HG03521 (cell line): Measurements from ENCODE around the gene ARHGEF10L.

Experiments
- ATAC-seq: cut with Tn5 transposase; IDR thresholded peaks from one replicate; pipeline ENCODE4 v1.9.1; 2021; ENCODE audit warnings: mild to moderate bottlenecking, moderate library complexity; ENCODE audit not compliant: unreplicated experiment

The ARHGEF10L gene

DNA sequence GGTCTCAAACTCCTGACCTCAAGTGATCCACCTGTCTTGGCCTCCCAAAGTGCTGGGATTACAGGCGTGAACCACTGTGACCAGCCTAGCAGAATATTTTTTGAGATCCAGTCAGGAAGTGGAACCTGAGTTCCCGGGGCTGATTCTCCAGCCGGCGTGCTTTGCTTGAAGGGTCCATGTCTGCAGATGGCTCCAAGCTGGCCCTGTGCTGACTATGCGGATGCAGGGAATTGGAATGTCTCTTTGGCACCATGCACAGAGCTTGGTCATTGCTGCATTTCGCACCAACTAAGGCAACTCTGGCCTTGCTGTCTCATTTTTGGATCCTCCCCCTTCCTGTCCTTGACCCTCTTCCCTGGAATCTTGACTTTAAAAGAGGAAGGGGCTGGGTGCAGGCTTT lies 28.1 kb downstream of the ARHGEF10L start:
- ATAC-seq = no peak

DNA sequence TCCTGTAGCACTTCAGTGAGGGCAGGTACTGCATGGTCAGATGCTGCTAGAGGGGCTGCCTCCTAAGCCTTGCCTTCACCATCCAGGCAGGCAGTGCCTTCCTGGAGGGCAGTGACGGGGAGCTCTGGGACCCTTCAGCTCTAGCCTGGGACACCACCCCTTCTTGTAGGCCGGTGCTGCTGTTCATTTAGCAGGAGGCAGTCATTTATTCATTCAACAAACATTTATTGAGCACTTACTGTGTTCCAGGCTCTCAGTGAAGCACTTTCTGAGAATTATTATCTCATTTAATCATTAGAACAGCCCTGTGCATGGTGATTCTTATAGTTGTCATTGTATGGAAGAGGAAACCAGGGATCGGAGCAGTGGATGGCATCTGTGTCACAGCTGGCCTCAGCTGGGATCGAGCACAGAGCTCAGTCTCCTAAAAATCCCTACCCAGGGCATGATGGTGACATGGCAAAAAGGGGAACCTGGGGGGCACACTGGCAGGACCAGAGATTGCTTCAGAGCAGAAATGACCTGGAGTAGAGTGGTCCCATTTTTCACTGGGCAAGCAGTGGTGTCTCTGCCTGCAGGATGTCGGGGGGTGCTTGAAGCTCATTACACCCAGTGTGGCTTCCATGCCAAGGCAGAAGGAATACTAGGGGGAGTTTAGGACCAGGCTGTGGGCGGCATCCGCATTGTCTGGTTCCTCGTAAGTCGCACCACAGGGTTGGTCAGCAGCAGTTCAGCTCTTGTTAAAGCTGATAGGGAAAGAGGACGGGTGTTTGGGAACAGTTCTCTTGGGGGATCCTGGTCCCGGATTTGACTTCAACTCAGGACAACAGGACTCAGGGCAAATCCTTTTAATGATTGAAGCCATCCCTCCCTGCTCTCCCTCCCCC lies 28.8 kb downstream of the ARHGEF10L start:
- no peak for ATAC-seq

DNA sequence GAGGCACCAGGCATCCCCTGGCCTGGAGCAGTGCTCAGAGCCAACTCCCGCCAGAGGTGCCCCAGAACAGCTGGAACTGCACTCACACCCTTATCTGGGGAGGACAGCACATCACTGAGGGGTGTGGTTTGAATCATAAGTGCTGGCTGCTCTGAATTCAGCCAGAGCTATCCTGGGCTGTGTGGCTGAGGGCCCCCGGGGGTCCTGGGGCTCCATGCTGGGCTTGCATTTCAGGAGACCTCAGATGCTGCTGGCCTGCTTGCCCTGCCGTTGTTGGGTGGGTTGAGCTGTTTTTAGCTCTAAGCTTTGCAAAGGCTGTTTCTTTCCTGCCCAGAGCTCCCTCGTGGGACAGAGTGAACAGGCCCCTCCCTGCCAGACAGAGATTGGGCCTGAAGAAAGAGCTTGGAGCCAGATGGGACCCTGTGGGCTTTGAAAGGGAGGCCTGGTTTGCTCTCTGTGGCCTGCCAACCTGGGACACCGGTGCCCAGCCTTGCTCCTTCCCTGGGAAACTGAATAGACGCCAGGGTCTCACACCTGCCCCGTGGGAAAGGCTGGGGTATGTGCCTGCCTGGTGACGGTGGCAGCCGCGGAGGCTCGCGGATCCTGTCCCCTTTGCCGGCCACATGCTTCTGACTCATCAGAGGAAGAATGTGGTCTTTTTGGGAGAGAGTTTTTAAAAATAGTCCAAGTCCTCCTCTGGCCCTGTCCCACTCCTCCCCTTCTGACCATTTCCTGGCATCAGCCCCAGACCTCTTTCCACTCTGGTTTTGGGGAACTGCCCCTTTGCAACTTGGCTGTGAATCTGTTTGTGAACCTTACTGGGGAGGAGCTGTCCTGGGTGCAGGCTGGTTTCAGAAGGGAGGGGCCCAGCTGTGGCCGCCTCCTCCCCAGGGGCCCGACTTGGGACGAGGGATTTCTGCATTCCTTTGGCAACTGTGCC lies 30.0 kb downstream of the ARHGEF10L start:
- no peak for ATAC-seq

DNA sequence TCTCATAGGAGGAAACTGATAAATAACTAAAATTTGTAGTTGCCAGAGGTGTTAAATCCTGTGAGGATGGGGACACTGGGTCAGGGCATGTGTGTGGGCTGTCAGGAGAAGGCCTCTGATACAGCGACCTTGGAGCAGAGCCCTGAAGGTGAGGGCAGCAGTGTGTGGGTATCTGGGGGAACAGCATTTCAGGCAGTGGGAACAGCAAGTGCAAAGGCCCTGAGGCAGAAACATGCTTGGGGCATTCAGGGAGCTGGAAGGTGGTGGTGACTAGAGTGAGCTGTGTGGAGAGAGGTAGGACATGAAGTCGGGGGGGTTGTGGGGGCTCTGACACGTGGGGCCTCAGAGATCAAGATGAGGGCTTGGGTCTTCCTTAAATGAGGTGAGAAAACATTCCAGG lies 30.7 kb downstream of the ARHGEF10L start:
- no peak for ATAC-seq

DNA sequence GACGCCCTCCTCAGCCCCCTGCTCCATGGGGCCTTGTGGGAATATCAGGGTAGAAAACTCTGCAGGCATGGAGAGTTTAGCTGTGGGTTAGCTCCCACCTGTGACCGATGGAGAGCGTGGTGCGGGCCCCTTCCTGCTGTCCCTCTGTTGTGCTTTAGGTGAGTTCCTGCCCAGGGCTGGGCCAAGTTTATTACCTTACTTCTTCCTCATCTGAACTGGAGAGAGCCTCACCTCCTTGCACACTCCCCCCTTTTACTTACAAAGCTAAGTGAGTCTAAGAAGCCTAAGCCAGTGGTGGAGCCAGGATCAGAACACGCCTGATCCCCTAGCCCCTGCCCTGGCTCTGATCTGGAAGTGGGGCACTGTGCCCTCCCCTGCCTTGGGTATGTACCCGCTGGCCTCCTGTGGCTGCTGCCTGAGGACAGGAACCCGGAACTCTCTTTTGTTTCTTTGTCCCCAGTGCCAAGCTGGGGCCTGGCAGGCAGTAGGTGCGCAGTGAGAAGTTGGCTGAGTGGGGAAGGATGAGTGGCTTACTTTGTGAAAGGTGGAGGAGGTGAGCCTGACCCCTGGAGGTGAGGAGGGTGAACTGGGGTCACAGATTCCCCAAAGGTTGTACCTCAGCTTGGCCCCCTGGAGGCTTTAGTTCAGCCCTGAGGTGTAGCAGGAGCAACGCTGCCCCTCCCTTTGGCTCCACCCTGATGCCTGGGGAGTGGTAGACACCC lies 32.9 kb downstream of the ARHGEF10L start:
- ATAC-seq = no peak

DNA sequence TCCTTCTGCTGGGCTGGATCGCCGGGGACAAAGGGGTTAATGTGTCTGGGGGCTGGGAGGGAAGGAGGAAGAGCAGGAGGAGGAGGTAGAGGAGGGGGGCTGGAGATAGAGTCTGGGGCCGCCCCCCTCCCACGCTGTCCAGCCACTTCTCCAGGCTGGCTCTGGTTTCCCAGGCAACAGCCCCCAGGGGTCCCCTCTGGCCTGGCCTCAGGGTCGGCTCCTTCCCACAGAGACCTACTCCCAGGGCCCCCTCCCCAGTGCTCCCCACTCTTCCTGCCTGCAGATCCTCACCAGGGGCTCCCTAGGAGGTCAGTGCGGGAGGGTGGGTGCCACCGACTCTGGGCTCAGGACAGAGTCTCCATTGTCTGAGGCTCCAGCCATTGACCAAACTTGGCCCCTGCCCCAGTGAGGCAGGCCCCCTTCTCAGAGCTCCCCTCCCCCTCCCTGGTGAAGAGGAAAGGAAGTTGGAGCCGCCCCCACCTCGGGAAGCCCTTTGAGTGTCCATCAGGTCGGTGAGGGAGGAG lies 34.1 kb downstream of the ARHGEF10L start:
- no peak for ATAC-seq

DNA sequence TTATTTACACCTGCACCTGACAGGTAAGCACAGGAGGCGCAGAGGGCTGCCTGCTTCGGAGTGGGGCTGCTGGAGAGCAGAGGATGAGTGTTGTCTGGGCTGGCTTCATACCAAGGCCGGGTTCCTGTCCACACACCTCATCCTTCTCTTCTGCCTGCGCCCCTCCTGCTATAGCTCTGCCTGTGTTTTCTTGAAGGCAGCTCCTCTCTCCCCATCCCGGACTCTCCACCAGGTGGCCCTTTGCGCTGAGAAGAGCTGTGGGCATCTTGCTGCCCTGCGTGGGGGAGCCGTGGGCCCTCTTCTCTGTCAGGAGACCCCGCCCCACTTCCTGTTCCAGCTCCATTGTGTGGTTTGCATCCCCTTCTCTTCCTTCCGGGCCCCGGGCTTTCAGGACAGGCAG lies 35.0 kb downstream of the ARHGEF10L start:
- ATAC-seq = no peak

DNA sequence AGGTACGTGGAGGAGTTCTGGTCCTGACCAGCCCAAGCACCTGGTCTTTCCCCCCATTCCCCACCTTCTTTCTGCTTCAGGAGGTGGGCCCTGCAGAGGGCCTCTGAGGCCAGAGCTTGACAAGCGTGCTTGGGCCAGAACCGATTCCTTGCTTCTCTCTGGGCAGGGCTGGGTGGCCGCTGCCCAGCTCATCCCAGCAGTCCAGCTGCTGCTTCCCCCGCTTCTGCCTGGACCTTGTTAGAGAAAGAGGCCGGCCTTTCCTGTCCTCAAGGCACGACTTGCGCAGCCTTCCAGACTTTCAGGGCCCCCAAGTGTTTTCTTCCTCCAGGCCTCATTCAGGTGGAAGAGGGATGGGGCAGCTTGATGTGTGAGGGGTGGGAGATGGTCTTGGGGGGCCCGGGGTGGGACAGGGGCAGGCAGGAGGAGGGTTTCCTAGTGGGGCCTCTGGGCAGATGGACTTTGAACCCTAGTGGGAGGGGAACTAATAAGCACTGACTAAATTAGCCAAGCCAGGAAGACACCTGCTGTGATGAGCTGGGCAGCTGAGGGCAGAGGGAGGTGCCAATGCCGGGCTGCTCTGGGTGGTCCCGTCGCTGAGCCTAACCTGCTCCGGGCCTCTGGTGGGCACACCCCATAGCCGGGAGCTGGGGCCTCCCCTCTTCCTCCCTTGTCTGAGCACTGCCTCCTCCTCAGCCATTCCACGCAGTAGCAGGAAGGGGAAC lies 36.5 kb downstream of the ARHGEF10L start:
- no peak for ATAC-seq

DNA sequence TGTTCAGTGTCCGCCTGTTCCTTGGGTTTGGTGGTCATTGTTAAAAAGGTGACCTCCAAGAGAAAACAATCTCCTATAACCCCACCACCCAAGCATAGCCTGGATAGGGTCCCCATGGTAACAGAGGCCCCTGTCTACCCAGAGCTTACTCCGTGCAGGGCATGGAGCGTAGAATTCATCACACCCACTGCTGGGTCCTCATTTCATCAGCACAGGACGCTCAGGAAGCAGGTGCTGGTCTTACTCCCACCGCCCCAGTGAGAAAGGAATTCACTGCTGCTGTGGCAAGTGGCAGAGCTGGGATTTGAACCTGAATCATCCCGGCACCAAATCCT lies 37.0 kb downstream of the ARHGEF10L start:
- ATAC-seq = no peak

DNA sequence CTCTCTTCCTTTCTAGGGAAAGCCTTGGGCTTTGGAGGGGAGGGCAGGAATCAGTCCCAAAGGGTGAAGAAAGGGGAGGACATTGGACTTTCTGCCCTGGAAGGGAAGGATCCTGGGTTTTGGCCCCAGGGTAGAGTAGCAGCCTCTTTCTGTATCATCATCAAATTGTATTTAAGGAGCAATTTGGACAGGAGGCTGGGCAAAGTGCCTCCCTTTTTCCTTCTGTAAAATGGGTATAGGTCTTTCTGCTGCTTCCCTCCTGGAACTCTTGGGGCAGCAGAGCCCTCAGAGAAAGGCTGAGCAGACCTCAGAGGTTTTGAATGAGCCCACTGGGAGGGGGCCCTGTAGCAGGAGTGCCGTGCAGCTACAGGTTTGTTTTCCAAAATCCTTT lies 38.4 kb downstream of the ARHGEF10L start:
- ATAC-seq = no peak

DNA sequence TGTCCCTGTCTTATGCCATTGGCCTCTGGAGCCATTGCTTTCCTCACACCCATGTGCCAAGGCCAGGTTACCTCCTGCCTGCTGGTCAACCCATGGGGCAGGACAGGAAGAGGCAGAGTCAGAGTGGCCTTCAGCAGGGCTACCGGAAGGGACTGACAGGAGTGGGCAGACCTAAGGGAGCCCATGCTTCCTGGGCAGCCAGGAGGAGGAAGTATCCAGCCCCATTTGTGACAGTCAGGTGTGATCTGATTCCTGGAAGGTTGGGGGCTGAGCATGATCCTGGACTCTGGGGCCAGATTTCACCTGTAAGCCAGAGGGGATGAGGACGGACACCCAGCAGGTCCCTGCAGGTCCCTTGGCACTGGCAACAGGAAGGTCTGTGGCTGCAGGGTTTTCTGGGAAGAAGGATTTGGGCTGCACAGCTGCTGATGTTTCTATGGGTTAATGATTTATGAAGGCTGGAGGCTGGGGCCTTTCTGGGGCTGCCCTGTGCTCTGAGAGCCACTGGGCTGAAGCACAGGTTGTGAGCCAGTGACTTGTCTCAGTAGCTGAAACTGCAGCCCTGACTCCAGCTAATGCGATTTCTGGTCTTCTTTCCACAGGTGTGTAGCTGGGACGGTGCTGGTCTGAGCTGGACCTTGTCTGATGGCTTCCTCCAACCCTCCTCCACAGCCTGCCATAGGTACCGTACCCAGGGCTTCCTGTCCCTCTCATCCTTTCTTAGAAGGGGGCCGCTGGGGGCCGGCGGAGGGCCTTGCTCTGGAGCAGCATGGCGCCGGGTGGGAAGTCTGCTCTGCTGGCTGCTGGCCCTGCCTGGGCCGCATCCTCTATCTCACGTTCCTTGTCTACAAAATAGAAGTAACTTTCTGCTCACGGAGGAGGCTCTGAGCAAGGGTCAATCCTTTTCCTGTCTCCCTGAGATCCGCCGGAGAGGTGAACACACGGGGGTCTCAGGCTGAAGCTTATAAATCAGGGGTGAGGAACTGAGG lies 40.7 kb downstream of the ARHGEF10L start:
- no peak for ATAC-seq

DNA sequence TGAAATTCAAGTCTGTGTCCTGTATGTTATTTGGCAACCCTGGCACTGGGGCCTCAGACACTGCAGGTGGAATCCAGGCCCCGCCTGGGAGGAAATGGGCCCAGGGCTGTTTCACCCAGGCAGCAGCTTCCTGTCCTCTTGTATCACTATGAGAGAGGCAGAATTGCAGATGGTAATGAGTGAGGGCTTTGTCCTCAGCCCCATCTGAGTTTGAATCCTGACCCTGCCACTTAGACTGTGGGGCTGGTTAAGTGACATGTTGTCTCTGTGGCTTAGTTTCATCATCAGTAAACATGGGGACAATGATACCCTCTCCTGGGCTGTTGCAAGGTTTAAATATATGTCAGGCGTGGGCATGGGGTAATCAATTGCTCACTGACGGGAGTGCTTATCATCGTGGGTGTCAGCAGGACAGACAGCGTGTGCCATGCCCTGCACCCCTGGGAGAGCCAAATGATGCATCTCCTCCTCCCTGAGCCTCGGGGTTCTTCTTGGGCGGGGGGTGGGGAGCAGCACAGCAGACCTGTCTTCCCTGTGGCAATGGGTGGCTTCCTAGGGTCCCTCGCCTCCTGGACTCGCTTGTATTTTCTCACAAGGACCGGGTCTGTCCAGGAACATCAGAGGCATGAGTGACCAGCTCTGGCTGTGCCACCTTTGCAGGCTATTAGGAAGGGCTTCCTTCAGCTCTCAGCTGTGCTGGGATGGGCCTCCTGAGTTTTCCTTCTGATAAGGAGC lies 42.1 kb downstream of the ARHGEF10L start:
- ATAC-seq = no peak

DNA sequence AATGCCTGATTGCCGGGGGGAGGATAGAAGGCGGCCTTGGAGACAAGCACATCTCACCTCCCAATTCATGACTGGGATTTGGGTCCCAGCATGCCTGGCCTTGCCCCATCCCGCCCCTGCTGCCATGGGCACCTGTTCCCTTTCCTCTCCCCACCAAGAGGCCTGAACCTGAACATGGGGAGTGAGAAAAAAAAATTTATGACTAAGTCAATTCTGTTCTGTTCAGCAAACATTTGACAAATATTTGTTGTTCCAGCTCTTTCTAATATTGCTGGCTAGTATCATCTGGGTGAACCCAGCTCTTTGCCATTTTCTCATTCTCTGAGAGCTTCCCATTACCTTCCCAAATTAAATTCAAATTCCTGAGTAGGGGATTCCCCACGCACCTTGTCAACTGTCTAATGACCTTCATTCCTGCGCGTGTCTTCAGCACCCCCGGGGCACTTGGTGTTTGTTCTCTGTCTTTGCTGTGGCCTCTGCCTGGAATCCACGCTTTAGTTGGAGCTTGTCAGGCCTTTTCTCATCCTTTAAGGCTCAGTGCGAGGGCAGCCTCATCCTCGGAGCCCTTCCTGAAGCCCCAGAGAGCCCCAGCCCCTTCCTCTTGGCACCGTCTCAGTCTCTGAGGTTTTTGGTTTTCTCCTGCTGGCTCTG lies 42.8 kb downstream of the ARHGEF10L start:
- ATAC-seq = no peak

DNA sequence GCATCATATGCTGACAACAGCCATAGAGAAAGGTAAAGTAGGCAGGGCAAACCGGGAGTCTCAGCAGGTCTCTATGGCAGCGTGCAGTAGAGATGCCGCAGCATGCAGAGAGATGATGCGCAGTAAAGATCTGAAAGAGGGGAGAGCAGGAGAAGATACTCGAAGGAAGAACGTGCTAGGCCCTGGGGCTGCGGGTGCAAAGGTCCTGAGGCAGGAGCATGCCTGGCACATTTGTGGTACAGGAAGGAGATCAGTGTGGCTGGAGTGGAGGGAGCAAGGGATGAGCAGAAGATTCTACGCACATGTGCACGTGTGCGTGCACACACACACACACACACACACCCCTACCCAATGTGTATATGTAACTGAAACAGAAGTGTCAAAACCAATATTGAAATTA lies 45.0 kb downstream of the ARHGEF10L start:
- ATAC-seq = no peak

DNA sequence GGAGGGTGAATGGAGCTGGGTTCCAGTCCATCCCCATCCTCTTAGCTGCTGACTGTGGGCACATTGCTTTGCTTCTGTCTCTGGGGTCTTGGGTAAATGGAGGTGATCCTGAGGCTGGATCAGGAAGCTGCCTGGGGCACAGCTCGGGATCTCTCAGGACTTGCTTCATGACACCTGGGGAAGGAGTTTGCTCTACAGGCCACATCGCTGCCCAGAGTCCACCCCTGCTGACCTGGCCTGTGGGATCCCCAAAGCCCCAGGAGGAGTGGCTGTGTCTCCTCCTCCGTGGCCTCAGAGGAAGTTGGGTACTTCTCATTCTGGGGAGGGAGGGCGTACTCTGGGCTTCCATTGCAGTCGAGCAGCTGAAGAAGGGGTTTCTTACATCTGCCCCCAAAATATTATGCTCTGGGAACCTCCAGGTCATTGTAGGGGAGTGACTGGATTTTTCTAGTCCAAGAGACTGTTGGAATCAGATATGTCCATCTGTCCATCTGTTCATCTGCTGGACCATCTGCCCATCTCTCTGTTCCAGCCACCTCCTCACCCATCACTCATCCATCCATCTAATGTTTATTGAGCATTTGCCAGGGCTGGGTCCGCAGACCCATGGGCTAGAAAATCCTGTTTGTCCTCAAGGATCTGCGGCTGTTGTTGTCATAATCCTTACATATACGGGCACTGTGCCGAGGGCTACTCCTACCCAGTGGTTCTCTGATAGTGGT lies 45.9 kb downstream of the ARHGEF10L start:
- no peak for ATAC-seq

DNA sequence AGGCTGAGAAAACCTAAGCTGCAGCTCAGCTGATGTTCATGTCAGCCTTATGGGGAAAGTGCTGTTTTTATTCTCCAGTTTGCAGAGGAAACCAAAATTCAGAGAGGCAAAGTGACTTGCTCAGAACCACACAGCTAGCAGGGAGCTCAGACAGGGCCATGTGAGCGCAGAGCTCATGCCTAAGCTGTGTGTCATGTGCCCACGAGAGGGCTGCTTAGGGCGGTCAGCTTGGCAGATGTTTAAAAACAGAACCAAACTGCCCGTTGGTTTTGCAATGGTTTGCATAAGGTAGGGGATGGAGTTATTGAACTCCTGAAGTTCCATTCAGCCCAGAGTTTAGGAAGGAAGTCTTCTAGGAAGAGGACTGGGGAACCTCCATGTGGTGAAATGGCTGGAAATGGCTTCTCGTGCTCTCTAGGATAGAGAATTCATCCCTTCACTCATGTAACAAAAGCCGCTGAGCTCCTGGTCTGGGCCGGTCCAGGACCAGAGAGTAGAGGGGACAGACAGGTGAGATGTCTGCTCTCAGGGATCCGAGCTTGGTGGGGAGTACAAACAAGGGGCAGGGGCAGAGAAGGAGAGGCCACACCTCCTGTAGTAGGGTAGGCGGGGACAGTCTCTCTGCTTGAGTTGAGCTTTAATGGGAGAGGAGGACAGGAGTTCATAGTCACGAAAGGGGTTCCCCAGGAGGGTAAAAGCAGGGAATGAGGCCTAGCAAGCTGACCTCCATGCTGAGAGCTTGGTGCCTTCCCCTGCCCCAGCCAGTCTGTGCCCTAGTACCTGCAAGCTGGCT lies 46.9 kb downstream of the ARHGEF10L start:
- no peak for ATAC-seq

DNA sequence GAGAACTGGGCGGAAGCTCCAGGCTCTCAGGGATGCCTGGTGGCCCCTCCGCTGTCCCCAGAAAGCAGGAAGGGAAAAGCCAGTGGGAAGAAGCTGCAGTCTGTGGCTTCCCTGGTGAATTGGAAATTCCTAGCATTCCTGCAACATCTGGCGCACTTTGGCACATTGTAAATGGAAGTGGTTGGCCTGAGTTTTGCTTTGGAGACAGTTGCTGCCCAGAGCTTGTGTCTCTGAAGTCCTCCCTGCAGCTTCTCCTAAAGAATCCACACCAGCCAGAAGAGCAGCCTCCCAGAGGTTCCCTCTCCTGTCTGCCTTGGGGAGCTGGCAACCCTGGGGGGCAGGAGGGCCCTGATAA lies 48.2 kb downstream of the ARHGEF10L start:
- no peak for ATAC-seq
